Cardiac muscle cell (in vitro differentiated cells and primary cell): ENCODE data around the gene C4orf50. TPM values are rescaled to one million over a fixed set of nuclear protein-coding genes. Genes with fewer than 3 reads are reported as not detected.
A peak's percentile ranks its signal among the peaks of the same experiment; 100 is the strongest.

ENCODE experiments used
- DNase-seq, 2 donors: peaks; one replicate each; pipeline versions ENCODE4 v3.0.0 to v3.0.0-alpha.2; 2010 to 2017; ENCODE audit warnings: low read depth in 1 of 2, low spot score in 1 of 2
- H3K27ac ChIP-seq: fragments of 200-600 bp; sonication (generic); 2 replicates; pipeline ENCODE4 v1.5.1; 2016
- H3K27me3 ChIP-seq: fragments of 200-600 bp; sonication (generic); 2 replicates; pipeline ENCODE4 v1.6.0; 2016; ENCODE audit warnings: control low read depth
- H3K36me3 ChIP-seq: fragments of 200-600 bp; sonication (generic); 2 replicates; pipeline ENCODE4 v1.5.1; 2016; ENCODE audit warnings: control low read depth
- H3K4me1 ChIP-seq: fragments of 200-600 bp; sonication (generic); 2 replicates; pipeline ENCODE4 v1.8.1; 2017; ENCODE audit warnings: low read depth, mild to moderate bottlenecking, mixed run types
- H3K4me3 ChIP-seq: fragments of 200-600 bp; sonication (generic); 2 replicates; pipeline ENCODE4 v1.5.1; 2016; ENCODE audit warnings: mild to moderate bottlenecking
- H3K9me3 ChIP-seq: fragments of 200-600 bp; sonication (generic); 2 replicates; pipeline ENCODE4 v1.5.1; 2017; ENCODE audit warnings: low read depth, mild to moderate bottlenecking, control low read depth
- polyA plus RNA-seq: library from polyadenylated mRNA; unstranded; fragments of >200 nt; fragmentation: Nextera tagmentation; extraction: Ambion mirVana; gene quantifications from 2 replicates; pipeline ENCODE4 v1.2.1, GENCODE V29; 2016
- total RNA-seq: library from RNA; depleted of rRNA; stranded (reverse); fragments of >200 nt; gene quantifications from 2 replicates; pipeline ENCODE4 v1.2.3, GENCODE V29; 2016
- TF ChIP-seq, protein P1 (sequence below): IDR thresholded peaks from 2 replicates; pipeline ENCODE4 v1.5.1; 2012; ENCODE audit warnings: low read depth, mild to moderate bottlenecking, low read length

C4orf50 gene
- total and polyA plus RNA-seq, 2 experiments from 2014 or later: 0.15 TPM; not detected in 1

DNA sequence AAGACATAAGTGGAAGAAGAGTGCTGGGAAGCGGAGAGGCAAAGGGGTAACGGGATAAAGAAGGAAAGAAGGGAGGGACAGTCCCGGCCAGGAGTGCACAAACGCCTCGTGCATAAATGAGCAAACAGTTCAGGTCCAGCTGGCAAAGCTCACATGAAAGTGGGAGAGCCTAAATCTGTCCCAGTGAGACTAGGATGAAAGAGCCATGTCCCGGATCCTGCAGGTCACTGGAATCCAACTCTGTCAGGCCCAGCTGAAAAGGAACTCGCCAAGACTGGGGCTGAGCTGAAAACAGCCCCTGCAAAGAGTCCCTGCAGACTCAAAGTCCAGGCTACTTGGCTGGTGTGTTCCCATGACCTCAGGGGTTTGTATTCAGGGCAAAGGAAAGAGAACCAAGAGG lies 87.4 kb downstream of the C4orf50 start:
- H3K27me3 ChIP-seq: no peaks in the 10 kb centered on the region
- no peaks in the 10 kb centered on the region for H3K4me1 ChIP-seq
- H3K9me3 ChIP-seq: no peaks in the 10 kb centered on the region
- no peak overlapping the region for H3K27ac ChIP-seq
- no peak overlapping the region for H3K4me3 ChIP-seq
- TF ChIP-seq, protein P1, sequence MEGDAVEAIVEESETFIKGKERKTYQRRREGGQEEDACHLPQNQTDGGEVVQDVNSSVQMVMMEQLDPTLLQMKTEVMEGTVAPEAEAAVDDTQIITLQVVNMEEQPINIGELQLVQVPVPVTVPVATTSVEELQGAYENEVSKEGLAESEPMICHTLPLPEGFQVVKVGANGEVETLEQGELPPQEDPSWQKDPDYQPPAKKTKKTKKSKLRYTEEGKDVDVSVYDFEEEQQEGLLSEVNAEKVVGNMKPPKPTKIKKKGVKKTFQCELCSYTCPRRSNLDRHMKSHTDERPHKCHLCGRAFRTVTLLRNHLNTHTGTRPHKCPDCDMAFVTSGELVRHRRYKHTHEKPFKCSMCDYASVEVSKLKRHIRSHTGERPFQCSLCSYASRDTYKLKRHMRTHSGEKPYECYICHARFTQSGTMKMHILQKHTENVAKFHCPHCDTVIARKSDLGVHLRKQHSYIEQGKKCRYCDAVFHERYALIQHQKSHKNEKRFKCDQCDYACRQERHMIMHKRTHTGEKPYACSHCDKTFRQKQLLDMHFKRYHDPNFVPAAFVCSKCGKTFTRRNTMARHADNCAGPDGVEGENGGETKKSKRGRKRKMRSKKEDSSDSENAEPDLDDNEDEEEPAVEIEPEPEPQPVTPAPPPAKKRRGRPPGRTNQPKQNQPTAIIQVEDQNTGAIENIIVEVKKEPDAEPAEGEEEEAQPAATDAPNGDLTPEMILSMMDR: no peak
- DNase-seq: no peak
- H3K36me3 ChIP-seq: no peaks in the 10 kb centered on the region

DNA sequence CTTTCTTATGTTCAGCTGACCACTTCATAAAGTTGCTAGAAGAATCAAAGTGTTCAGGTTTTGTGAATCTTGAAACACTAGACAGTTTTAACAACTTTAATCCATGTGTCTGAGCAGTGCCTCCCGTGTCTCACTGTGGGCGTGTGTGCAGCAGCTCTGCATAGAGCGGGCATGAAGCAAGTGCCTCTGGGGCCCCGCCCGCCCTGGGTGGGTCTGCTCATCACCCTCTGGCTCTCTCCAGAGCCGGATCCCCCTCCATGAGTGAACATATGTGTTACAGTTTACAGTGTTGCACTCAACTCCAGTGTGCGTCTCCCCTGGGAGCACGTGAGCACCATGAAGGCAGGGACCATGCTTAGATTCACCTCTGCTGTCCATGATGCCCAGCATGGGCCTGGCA lies 87.8 kb downstream of the C4orf50 start:
- no peaks in the 10 kb centered on the region for H3K36me3 ChIP-seq
- H3K9me3 ChIP-seq: no peaks in the 10 kb centered on the region
- no peak overlapping the region for H3K4me3 ChIP-seq
- TF ChIP-seq, protein P1: no peak
- no peak for DNase-seq
- H3K27me3 ChIP-seq: no peaks in the 10 kb centered on the region
- H3K4me1 ChIP-seq: no peaks in the 10 kb centered on the region
- H3K27ac ChIP-seq: no peak overlapping the region

DNA sequence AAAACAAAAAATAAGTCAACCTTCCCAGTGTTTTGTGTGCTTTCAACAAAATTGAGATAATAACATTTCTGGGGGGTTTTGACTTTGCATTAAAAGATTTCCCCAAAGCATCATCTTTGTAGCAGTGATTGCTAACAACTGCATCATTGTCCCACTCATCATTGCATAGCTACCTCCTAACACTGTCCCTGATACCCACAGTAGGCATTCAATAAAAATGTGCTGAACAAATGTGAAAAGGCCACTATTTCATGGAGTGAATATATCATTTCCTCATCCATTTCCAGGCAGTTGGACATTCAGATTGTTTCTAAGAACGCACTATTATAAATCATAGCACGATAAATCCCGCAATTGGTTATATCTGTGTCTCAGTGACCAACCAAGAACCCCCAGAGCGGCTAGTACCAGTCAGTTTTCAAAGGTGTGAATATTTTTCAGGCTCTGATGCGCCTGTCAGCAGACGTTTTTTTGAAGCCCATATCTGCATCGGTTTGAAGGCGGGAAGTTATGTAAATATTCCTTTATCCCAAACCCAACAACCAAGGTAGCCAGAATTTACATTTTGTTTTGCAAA lies 89.3 kb downstream of the C4orf50 start:
- DNase-seq: no peak
- no peaks in the 10 kb centered on the region for H3K27me3 ChIP-seq
- no peaks in the 10 kb centered on the region for H3K4me1 ChIP-seq

DNA sequence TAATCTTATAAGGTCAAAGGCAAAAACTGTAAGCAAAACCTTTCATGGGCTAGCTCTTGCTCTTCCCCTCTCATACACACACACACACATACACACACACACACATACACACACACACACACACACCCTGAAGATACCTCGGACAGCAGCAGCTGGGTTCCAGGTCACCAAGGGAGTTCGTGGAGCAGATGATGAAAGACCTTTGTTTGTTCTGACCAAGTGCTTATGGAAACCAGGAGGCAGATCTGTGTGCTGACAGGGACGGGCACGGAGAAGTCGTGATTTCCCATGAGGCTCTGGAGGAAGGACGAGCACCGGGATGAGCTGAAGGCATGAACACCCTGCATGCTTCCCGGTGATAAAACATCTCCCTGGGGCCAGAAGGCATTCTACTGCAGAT lies 90.0 kb downstream of the C4orf50 start:
- Histone ChIP-seq H3K36me3 (no peaks in the 10 kb centered on the region), H3K27ac (no peak overlapping the region), H3K9me3 (no peaks in the 10 kb centered on the region), H3K4me3 (no peak overlapping the region), H3K4me1 (no peaks in the 10 kb centered on the region), H3K27me3 (no peaks in the 10 kb centered on the region)
- DNase-seq: peak in 1 of 2 donors; percentile 4
- TF ChIP-seq, protein P1: no peak

More for the DNA sequence above, 89.3 kb downstream of the C4orf50 start:
- Histone ChIP-seq H3K4me3 (no peak overlapping the region), H3K36me3 (no peaks in the 10 kb centered on the region), H3K27ac (no peak overlapping the region), H3K9me3 (no peaks in the 10 kb centered on the region)
- TF ChIP-seq, protein P1: no peak

DNA sequence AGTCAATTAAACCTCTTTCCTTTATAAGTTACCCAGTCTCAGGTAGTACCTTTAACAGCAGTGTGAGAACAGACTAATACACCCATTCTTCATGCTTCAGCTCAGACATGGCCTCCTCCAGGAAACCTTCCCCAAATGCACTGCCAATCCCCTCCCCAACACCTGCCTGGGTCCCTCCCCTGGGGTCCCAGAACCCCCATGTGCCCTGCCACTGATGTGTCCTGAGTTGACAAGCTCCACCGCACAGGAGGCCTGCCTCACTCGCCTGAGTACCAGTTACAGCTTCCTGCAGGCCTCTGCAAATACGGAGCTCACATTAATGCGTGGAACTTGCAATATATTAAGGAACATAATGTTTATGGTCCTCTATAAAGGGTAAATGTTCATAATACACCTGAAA lies 90.5 kb downstream of the C4orf50 start:
- H3K9me3 ChIP-seq: no peaks in the 10 kb centered on the region
- H3K36me3 ChIP-seq: no peaks in the 10 kb centered on the region
- H3K27ac ChIP-seq: no peak overlapping the region
- no peaks in the 10 kb centered on the region for H3K27me3 ChIP-seq
- H3K4me3 ChIP-seq: no peak overlapping the region
- no peak for DNase-seq
- TF ChIP-seq, protein P1: no peak
- no peaks in the 10 kb centered on the region for H3K4me1 ChIP-seq
